Measurements from ENCODE around the gene NFATC1. TPM values are rescaled to one million over a fixed set of nuclear protein-coding genes. Genes with fewer than 3 reads are reported as not detected.
A peak's percentile ranks its signal among the peaks of the same experiment; 100 is the strongest.

Gene NFATC1
- total and polyA plus RNA-seq, 5 donors from 2014 or later: 13.1 to 64.7 (median 19.8) TPM

DNA sequence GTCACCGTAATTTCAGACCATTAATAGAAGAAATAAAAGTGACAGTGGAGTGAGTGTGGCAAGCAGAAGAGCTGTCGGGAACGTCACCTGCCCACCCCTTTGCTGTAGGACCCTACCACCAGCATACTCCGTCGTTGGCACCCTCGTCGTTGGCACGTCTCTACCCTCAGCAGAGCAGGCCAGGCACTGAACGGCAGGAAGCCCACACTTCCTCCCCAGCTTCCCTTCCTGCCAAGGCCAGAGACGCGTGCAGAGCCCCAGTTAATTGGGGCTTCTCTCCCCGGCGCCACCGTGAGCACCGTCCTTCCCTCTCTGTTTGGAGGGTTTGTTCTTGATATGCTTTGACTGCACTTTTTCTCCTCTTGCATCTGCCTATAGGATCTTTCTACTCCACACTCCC lies 27.0 kb upstream of the NFATC1 start:
- H3K4me3 Mint-ChIP-seq: peak overlapping the region in 1 of 4 donors; percentile 19
- DNase-seq: peak in 1 of 3 donors; percentile 37

DNA sequence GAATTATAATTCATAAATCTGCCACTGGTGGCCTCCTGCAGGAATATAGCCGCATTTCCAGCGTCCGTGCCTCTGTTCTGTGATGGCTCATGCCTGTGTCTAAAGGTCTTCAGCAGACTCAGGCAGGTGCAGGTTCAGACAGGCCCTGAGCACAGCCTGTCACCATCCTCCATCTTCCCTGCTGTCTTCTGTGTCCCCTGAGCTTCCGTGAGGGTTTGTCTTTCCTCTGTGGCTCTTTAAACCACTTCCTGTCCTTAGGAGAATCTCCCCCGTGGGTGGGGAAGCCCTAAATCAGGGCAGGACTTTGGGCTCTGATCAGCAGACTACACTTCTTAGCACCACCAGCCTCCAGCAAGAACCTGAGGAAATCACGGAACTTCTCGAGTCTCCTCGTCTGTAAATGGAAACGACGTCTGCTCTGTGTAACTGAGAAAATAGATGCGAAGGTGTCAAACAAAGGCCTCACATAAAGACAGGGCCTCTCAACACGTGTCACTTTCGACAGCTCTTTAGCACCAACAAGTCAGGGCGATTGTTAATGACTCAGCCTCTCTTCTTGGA lies 24.1 kb upstream of the NFATC1 start:
- Histone ChIP-seq H3K27me3 (ENCODE audit: control insufficient read depth, insufficient read depth, low read length) (no peaks in the 10 kb centered on the region), H3K27ac (ENCODE audit: insufficient read depth, low read length, poor library complexity, severe bottlenecking) (no peak overlapping the region), H3K9me3 (ENCODE audit: control insufficient read depth in 2 of 2, low read length in 2 of 2) (no peaks in the 10 kb centered on the region), H3K4me3 (ENCODE audit: low read depth, low read length) (no peak overlapping the region), H3K36me3 (ENCODE audit: control insufficient read depth, insufficient read depth, low read length) (peaks cover 11% of the 10 kb centered on the region), H3K4me1 (ENCODE audit: control insufficient read depth, insufficient read depth, low read length, poor library complexity, severe bottlenecking) (no peaks in the 10 kb centered on the region)
- peak overlapping the region; percentile 57 to 86 (median 75) for H3K27ac Mint-ChIP-seq
- no peaks in the 10 kb centered on the region for H3K27me3 Mint-ChIP-seq
- DNase-seq (peak in 1 of 3 donors; percentile 40), ATAC-seq (ENCODE audit: low read depth in 2 of 2) (peak in 1 of 2 donors; percentile 29)
- no peak overlapping the region for H3K4me3 Mint-ChIP-seq
- H3K36me3 Mint-ChIP-seq: peaks cover 20% of the 10 kb centered on the region
- peaks cover 6 to 23% (median 14%) of the 10 kb centered on the region in 4 donors for H3K4me1 Mint-ChIP-seq
- H3K9me3 Mint-ChIP-seq: no peaks in the 10 kb centered on the region

More for the DNA sequence above, 27.0 kb upstream of the NFATC1 start:
- ATAC-seq (ENCODE audit: low read depth in 2 of 2): peak; percentile 58 to 74
- Mint-ChIP-seq H3K4me1 (peaks cover 6 to 23% (median 13%) of the 10 kb centered on the region in 4 donors), H3K36me3 (peaks cover 31% of the 10 kb centered on the region), H3K27ac (peak overlapping the region; percentile 69 to 83 (median 76)), H3K27me3 (no peaks in the 10 kb centered on the region), H3K9me3 (no peaks in the 10 kb centered on the region)
- H3K9me3 ChIP-seq (ENCODE audit: control insufficient read depth in 2 of 2, low read length in 2 of 2): no peaks in the 10 kb centered on the region
- H3K27ac ChIP-seq (ENCODE audit: insufficient read depth, low read length, poor library complexity, severe bottlenecking): no peak overlapping the region
- no peak overlapping the region for H3K4me3 ChIP-seq (ENCODE audit: low read depth, low read length)
- no peaks in the 10 kb centered on the region for H3K4me1 ChIP-seq (ENCODE audit: control insufficient read depth, insufficient read depth, low read length, poor library complexity, severe bottlenecking)
- peaks cover 13% of the 10 kb centered on the region for H3K36me3 ChIP-seq (ENCODE audit: control insufficient read depth, insufficient read depth, low read length)
- no peaks in the 10 kb centered on the region for H3K27me3 ChIP-seq (ENCODE audit: control insufficient read depth, insufficient read depth, low read length)

DNA sequence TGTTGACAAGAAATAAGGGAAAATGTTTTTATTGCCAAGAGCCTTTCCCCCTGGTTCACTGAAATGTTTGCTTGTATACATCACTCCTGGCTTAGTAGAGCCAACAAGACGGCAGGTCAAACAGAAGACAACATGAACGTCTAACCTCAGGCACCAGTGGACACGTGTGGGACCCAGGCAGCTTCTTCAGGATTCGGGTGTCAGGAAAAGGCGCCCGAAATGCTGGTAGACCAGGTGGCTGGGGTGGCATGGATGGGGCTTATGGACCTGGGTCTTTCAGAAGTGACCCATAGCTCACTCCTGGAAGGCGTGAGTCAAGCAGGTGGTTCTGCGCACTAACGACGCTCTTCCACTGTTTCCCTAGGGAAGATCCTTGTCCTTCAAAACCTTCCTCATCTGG lies 23.3 kb upstream of the NFATC1 start:
- peaks cover 0 to 1% (median 0%) of the 10 kb centered on the region in 7 donors for H3K9me3 Mint-ChIP-seq
- H3K27me3 ChIP-seq (ENCODE audit: control insufficient read depth, insufficient read depth, low read length): no peaks in the 10 kb centered on the region
- peaks cover 6 to 23% (median 14%) of the 10 kb centered on the region in 4 donors for H3K4me1 Mint-ChIP-seq
- H3K4me3 ChIP-seq (ENCODE audit: low read depth, low read length): no peak overlapping the region
- H3K27me3 Mint-ChIP-seq: no peaks in the 10 kb centered on the region
- H3K36me3 ChIP-seq (ENCODE audit: control insufficient read depth, insufficient read depth, low read length): peaks cover 15% of the 10 kb centered on the region
- ATAC-seq (ENCODE audit: low read depth in 2 of 2) (no peak), DNase-seq (no peak)
- H3K36me3 Mint-ChIP-seq: peaks cover 20% of the 10 kb centered on the region
- H3K27ac Mint-ChIP-seq: no peak overlapping the region
- H3K4me1 ChIP-seq (ENCODE audit: control insufficient read depth, insufficient read depth, low read length, poor library complexity, severe bottlenecking): no peaks in the 10 kb centered on the region
- no peaks in the 10 kb centered on the region for H3K9me3 ChIP-seq (ENCODE audit: control insufficient read depth in 2 of 2, low read length in 2 of 2)
- no peak overlapping the region for H3K4me3 Mint-ChIP-seq
- H3K27ac ChIP-seq (ENCODE audit: insufficient read depth, low read length, poor library complexity, severe bottlenecking): no peak overlapping the region

DNA sequence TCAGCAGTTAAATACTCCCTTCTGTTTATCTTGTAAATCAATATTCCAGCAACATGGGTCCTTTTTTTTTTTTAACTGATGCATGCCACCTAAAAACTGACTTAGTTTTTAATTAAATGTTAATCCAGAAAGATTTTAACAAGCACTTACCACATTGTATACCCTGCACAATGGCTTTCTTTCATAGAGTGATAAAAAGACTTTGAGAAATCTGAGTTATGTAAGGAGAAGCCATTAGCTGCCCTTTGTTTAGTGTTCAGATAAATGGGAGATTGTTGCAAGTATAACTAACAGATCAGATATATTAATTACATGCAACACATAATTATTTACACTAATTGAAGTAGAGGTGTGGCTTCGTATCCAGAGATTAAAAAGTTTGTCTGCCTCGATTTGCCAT lies 22.7 kb upstream of the NFATC1 start:
- H3K4me3 ChIP-seq (ENCODE audit: low read depth, low read length): no peak overlapping the region
- Mint-ChIP-seq H3K4me1 (peaks cover 6 to 20% (median 13%) of the 10 kb centered on the region in 4 donors), H3K27me3 (no peaks in the 10 kb centered on the region), H3K27ac (no peak overlapping the region), H3K4me3 (no peak overlapping the region), H3K9me3 (peaks cover 0 to 1% (median 0%) of the 10 kb centered on the region in 7 donors), H3K36me3 (peaks cover 23% of the 10 kb centered on the region)
- H3K9me3 ChIP-seq (ENCODE audit: control insufficient read depth in 2 of 2, low read length in 2 of 2): no peaks in the 10 kb centered on the region
- no peak overlapping the region for H3K27ac ChIP-seq (ENCODE audit: insufficient read depth, low read length, poor library complexity, severe bottlenecking)
- no peak for ATAC-seq (ENCODE audit: low read depth in 2 of 2)
- H3K4me1 ChIP-seq (ENCODE audit: control insufficient read depth, insufficient read depth, low read length, poor library complexity, severe bottlenecking): no peaks in the 10 kb centered on the region
- no peaks in the 10 kb centered on the region for H3K27me3 ChIP-seq (ENCODE audit: control insufficient read depth, insufficient read depth, low read length)
- DNase-seq: no peak
- H3K36me3 ChIP-seq (ENCODE audit: control insufficient read depth, insufficient read depth, low read length): peaks cover 20% of the 10 kb centered on the region

DNA sequence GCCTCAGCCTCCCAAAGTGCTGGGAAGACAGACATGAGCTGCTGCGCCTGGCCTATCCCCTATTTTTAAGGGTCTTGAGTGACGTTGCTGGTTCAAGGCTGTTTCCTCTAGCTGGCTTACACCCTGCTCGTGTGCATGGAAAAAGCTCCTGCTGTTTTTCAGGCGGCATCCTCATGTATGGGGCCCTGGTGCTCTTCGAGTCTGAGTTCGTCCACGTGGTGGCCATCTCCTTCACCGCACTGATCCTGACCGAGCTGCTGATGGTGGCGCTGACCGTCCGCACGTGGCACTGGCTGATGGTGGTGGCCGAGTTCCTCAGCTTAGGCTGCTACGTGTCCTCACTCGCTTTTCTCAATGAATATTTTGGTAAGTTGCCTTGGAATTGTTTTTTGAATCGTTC lies 22.0 kb upstream of the NFATC1 start:
- Histone ChIP-seq H3K9me3 (ENCODE audit: control insufficient read depth in 2 of 2, low read length in 2 of 2) (no peaks in the 10 kb centered on the region), H3K27me3 (ENCODE audit: control insufficient read depth, insufficient read depth, low read length) (no peaks in the 10 kb centered on the region), H3K36me3 (ENCODE audit: control insufficient read depth, insufficient read depth, low read length) (peaks cover 21% of the 10 kb centered on the region), H3K4me1 (ENCODE audit: control insufficient read depth, insufficient read depth, low read length, poor library complexity, severe bottlenecking) (peaks cover under 1% of the 10 kb centered on the region), H3K4me3 (ENCODE audit: low read depth, low read length) (no peak overlapping the region), H3K27ac (ENCODE audit: insufficient read depth, low read length, poor library complexity, severe bottlenecking) (no peak overlapping the region)
- H3K27me3 Mint-ChIP-seq: no peaks in the 10 kb centered on the region
- H3K4me3 Mint-ChIP-seq: peak overlapping the region in 1 of 4 donors; percentile 32
- peaks cover 6 to 15% (median 9%) of the 10 kb centered on the region in 4 donors for H3K4me1 Mint-ChIP-seq
- DNase-seq (no peak), ATAC-seq (ENCODE audit: low read depth in 2 of 2) (no peak)
- H3K36me3 Mint-ChIP-seq: peaks cover 22% of the 10 kb centered on the region
- H3K27ac Mint-ChIP-seq: peak overlapping the region in 1 of 3 donors; percentile 32
- H3K9me3 Mint-ChIP-seq: peaks cover 0 to 1% (median 0%) of the 10 kb centered on the region in 7 donors

DNA sequence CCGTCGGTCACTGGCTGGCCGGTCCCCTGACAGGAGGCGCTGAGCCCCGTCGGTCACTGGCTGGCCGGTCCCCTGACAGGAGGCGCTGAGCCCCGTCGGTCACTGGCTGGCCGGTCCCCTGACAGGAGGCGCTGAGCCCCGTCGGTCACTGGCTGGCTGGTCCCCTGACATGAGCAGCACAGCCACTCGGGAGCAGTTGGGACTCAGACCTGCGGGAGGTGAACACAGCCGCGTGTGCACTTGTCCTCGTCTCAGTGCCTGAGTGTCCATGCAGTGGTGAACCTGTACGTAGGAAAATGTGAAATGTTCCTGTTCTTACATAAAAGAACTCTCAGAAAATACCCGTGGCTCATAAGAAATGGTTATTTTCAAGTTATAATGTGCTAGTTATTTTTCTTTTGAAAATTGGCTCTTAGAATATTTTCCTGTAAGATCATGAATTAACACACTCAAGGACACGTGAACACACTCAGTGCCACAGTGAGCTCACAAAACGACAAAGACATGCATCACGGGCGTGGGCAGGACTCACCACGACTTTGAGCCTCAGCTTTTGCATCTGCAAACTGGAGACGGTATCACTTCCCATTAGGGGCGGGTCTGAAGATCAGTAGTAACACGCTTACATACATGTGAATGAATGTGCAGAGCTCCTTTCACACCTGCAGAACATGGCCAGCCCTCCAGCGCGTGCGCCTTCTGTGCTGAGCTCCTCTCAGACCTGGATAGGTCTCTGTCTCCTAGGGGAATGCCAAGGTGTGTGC lies 21.1 kb upstream of the NFATC1 start:
- H3K36me3 ChIP-seq (ENCODE audit: control insufficient read depth, insufficient read depth, low read length): peaks cover 21% of the 10 kb centered on the region
- Mint-ChIP-seq H3K4me3 (no peak overlapping the region), H3K27ac (no peak overlapping the region), H3K36me3 (peaks cover 25% of the 10 kb centered on the region), H3K9me3 (peaks cover 0 to 1% (median 0%) of the 10 kb centered on the region in 7 donors), H3K4me1 (peaks cover 4 to 21% (median 15%) of the 10 kb centered on the region in 4 donors), H3K27me3 (no peaks in the 10 kb centered on the region)
- DNase-seq (no peak), ATAC-seq (ENCODE audit: low read depth in 2 of 2) (no peak)
- no peaks in the 10 kb centered on the region for H3K9me3 ChIP-seq (ENCODE audit: control insufficient read depth in 2 of 2, low read length in 2 of 2)
- H3K27me3 ChIP-seq (ENCODE audit: control insufficient read depth, insufficient read depth, low read length): no peaks in the 10 kb centered on the region
- no peak overlapping the region for H3K4me3 ChIP-seq (ENCODE audit: low read depth, low read length)
- peaks cover 7% of the 10 kb centered on the region for H3K4me1 ChIP-seq (ENCODE audit: control insufficient read depth, insufficient read depth, low read length, poor library complexity, severe bottlenecking)
- H3K27ac ChIP-seq (ENCODE audit: insufficient read depth, low read length, poor library complexity, severe bottlenecking): no peak overlapping the region

DNA sequence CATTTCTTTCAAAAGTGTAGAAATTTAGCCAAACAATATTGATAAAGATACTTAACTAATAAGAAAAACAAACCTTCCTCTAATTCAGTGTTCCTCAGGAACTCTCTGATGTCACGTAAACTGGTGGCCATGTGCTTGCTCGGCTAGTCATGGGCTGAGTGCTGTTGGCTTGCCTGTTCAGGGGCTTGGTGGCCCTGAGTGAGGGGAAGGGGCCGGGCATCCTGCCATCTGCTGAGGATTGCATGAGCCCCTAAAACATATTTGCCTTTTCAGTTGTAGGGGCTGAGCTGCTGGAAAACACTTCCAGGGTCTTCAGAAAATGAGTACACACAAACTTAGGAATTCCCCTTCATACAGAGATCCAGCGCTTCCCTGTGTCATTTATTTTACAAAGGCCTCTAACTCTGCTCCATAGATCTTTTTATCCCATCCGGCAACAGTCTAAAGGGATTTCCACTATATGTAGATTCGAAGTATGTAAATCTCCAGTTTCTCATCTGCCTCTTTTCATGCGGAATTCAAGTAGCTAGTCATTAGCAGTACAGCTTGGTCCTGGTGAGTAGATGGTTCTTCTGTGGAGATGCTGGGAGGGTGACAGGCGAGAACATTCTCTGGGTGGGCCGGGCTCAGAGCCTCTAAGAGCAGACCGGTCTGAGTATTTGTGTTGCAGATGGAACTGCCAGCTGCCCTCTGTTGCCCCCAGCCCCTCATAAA lies 20.1 kb upstream of the NFATC1 start:
- H3K27me3 ChIP-seq (ENCODE audit: control insufficient read depth, insufficient read depth, low read length): no peaks in the 10 kb centered on the region
- no peak for ATAC-seq (ENCODE audit: low read depth in 2 of 2)
- Mint-ChIP-seq H3K27ac (no peak overlapping the region), H3K9me3 (peaks cover 0 to 1% (median 0%) of the 10 kb centered on the region in 7 donors), H3K4me1 (peaks cover 4 to 18% (median 11%) of the 10 kb centered on the region in 4 donors), H3K36me3 (peaks cover 20% of the 10 kb centered on the region), H3K27me3 (no peaks in the 10 kb centered on the region), H3K4me3 (no peak overlapping the region)
- no peak overlapping the region for H3K4me3 ChIP-seq (ENCODE audit: low read depth, low read length)
- no peak overlapping the region for H3K27ac ChIP-seq (ENCODE audit: insufficient read depth, low read length, poor library complexity, severe bottlenecking)
- H3K9me3 ChIP-seq (ENCODE audit: control insufficient read depth in 2 of 2, low read length in 2 of 2): no peaks in the 10 kb centered on the region
- H3K4me1 ChIP-seq (ENCODE audit: control insufficient read depth, insufficient read depth, low read length, poor library complexity, severe bottlenecking): peaks cover 7% of the 10 kb centered on the region
- peaks cover 21% of the 10 kb centered on the region for H3K36me3 ChIP-seq (ENCODE audit: control insufficient read depth, insufficient read depth, low read length)
- no peak for DNase-seq
